Stimulated activated CD8-positive, alpha-beta memory T cell treated with anti-CD3 and anti-CD28 coated beads, Interleukin-4, amount 100 ng/mL, for 1 hour (primary cell): Measurements from ENCODE around the gene PKMYT1.

Source experiments
- DNase-seq, 2 donors: peaks; one replicate each; pipeline ENCODE4 v3.0.0-alpha.2; 2020; ENCODE audit warnings: low read depth in 2 of 2, low spot score in 1 of 2

PKMYT1 gene

GRCh38 chr16:2974319-2975056 lies 5.8 kb downstream of the PKMYT1 start:
- no peak for DNase-seq

- no peak for DNase-seq
Observed at GRCh38 chr16:2973605-2974318, 6.5 kb downstream of the PKMYT1 start.

- DNase-seq, result no peak
Observed at GRCh38 chr16:2973093-2973492, 7.2 kb downstream of the PKMYT1 start.

- DNase-seq, result no peak
Observed at GRCh38 chr16:2971985-2972784, 8.1 kb downstream of the PKMYT1 start.

- no peak for DNase-seq
Observed at GRCh38 chr16:2971134-2971984, 8.9 kb downstream of the PKMYT1 start.

- no peak for DNase-seq
Observed at GRCh38 chr16:2970563-2970962, 9.7 kb downstream of the PKMYT1 start.

GRCh38 chr16:2969545-2970521 lies 10.4 kb downstream of the PKMYT1 start:
- peak in 1 of 2 donors; percentile 31 for DNase-seq

- peak in 1 of 2 donors; percentile 44 for DNase-seq
Observed at GRCh38 chr16:2968738-2969544, 11.3 kb downstream of the PKMYT1 start, which contains the start of gene PAQR4. Gene PAQR4, plus strand, starts transcription at chr16:2969348. Its CDS starts 327 bp downstream, at chr16:2969675.

GRCh38 chr16:2968368-2968737 lies 11.9 kb downstream of the PKMYT1 start:
- no peak for DNase-seq

GRCh38 chr16:2967721-2968161 lies 12.5 kb downstream of the PKMYT1 start:
- no peak for DNase-seq

GRCh38 chr16:2967211-2967631 lies 13.0 kb downstream of the PKMYT1 start:
- DNase-seq, result no peak

GRCh38 chr16:2966808-2967191 lies 13.4 kb downstream of the PKMYT1 start:
- DNase-seq, result no peak

- DNase-seq, result no peak
Observed at GRCh38 chr16:2966043-2966807, 14.0 kb downstream of the PKMYT1 start.

- no peak for DNase-seq
Observed at GRCh38 chr16:2964475-2965336, 15.5 kb downstream of the PKMYT1 start.

- DNase-seq, result no peak
Observed at GRCh38 chr16:2963723-2964474, 16.3 kb downstream of the PKMYT1 start, which contains the start of gene KREMEN2. Gene KREMEN2, plus strand, starts transcription at chr16:2964275. Its CDS starts 246 bp downstream, at chr16:2964521.

GRCh38 chr16:2963074-2963722 lies 17.0 kb downstream of the PKMYT1 start:
- no peak for DNase-seq
